GM06990 (cell line): ENCODE data around the gene ABCC6.

Source experiments
- DNase-seq: peaks from one replicate; pipeline ENCODE4 v3.0.0-alpha.2; 2011; ENCODE audit not compliant: insufficient read length; ENCODE audit errors: extremely low read depth
- H3K27me3 ChIP-seq: replicated peaks from 2 replicates; pipeline ENCODE4 v1.6.0; 2011; ENCODE audit warnings: low read length; ENCODE audit not compliant: control insufficient read depth, insufficient read depth
- H3K36me3 ChIP-seq: 2 replicates; pipeline ENCODE4 v1.5.1; 2011; ENCODE audit warnings: low read length; ENCODE audit not compliant: control insufficient read depth, insufficient read depth
- H3K4me3 ChIP-seq: replicated peaks from 2 replicates; pipeline ENCODE4 v1.5.1; 2011; ENCODE audit warnings: low read depth, mild to moderate bottlenecking, control low read depth, low read length
- CTCF ChIP-seq: IDR thresholded peaks from 2 replicates; pipeline ENCODE4 v1.5.1; 2011; ENCODE audit warnings: low read length, control low read depth, mild to moderate bottlenecking, inconsistent platforms; ENCODE audit not compliant: insufficient read depth, poor library complexity, severe bottlenecking

Gene ABCC6

GRCh38 chr16:16189842-16190241 lies 33.5 kb downstream of the ABCC6 start:
- Histone ChIP-seq H3K27me3 (no peaks in the 10 kb centered on the region; the same call in 1 of the 2 replicates), H3K4me3 (no peak overlapping the region), H3K36me3 (no peaks in the 10 kb centered on the region)
- DNase-seq = no peak
- no peak for TF ChIP-seq CTCF

GRCh38 chr16:16188827-16189226 lies 34.5 kb downstream of the ABCC6 start:
- Histone ChIP-seq H3K4me3 (no peak overlapping the region), H3K36me3 (no peaks in the 10 kb centered on the region), H3K27me3 (no peaks in the 10 kb centered on the region; the same call in 1 of the 2 replicates)
- DNase-seq = no peak
- no peak for TF ChIP-seq CTCF

- DNase-seq = no peak
- Histone ChIP-seq H3K27me3 (no peaks in the 10 kb centered on the region; the same call in none of the 2 replicates), H3K4me3 (no peak overlapping the region), H3K36me3 (no peaks in the 10 kb centered on the region)
- no peak for TF ChIP-seq CTCF
Observed at GRCh38 chr16:16186820-16187219, 36.5 kb downstream of the ABCC6 start.

GRCh38 chr16:16185095-16185494 lies 38.2 kb downstream of the ABCC6 start:
- H3K4me3 ChIP-seq = no peak overlapping the region
- DNase-seq = no peak
- H3K27me3 ChIP-seq = no peaks in the 10 kb centered on the region; the same call in none of the 2 replicates
- H3K36me3 ChIP-seq = no peaks in the 10 kb centered on the region
- no peak for TF ChIP-seq CTCF

GRCh38 chr16:16184594-16184993 lies 38.7 kb downstream of the ABCC6 start:
- no peak overlapping the region for H3K4me3 ChIP-seq
- no peak for DNase-seq
- no peaks in the 10 kb centered on the region; the same call in none of the 2 replicates for H3K27me3 ChIP-seq
- H3K36me3 ChIP-seq = no peaks in the 10 kb centered on the region
- no peak for TF ChIP-seq CTCF

GRCh38 chr16:16183562-16183961 lies 39.7 kb downstream of the ABCC6 start:
- no peak for DNase-seq
- peak; percentile 43 for TF ChIP-seq CTCF
- no peaks in the 10 kb centered on the region for H3K36me3 ChIP-seq
- no peaks in the 10 kb centered on the region; the same call in none of the 2 replicates for H3K27me3 ChIP-seq
- no peak overlapping the region for H3K4me3 ChIP-seq
